Fibroblast of skin of abdomen (primary cell): ENCODE results near the gene TAF6.

Experiments
- DNase-seq: peaks from one replicate; pipeline ENCODE4 v3.0.0-alpha.2; 2013

TAF6 gene

GRCh38 chr7:100065452-100066186 is 53.5 kb downstream of the TAF6 start:
- DNase-seq: peak; percentile 74

DNA sequence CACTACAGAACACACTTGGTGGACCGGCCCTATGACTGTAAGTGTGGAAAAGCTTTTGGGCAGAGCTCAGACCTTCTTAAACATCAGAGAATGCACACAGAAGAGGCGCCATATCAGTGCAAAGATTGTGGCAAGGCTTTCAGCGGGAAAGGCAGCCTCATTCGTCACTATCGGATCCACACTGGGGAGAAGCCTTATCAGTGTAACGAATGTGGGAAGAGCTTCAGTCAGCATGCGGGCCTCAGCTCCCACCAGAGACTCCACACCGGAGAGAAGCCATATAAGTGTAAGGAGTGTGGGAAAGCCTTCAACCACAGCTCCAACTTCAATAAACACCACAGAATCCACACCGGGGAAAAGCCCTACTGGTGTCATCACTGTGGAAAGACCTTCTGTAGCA is 55.0 kb downstream of the TAF6 start:
- DNase-seq: no peak

DNA sequence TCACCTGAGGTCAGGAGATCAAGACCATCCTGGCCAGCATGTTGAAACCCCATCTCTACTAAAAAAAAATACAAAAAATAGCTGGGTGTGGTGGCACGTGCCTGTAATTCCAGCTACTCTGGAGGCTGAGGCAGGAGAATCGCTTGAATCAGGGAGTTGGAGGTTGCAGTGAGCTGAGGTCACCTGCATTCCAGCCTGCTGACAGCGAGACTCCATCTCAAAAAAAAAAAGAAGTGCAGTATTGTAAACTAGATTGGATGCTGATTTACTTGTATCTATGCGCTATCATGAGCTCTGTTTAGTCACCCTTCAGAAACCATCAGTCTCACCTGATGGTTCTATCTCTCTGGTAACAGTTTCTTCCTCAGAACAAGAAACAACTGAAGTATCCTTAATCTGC is 55.8 kb downstream of the TAF6 start:
- no peak for DNase-seq

DNA sequence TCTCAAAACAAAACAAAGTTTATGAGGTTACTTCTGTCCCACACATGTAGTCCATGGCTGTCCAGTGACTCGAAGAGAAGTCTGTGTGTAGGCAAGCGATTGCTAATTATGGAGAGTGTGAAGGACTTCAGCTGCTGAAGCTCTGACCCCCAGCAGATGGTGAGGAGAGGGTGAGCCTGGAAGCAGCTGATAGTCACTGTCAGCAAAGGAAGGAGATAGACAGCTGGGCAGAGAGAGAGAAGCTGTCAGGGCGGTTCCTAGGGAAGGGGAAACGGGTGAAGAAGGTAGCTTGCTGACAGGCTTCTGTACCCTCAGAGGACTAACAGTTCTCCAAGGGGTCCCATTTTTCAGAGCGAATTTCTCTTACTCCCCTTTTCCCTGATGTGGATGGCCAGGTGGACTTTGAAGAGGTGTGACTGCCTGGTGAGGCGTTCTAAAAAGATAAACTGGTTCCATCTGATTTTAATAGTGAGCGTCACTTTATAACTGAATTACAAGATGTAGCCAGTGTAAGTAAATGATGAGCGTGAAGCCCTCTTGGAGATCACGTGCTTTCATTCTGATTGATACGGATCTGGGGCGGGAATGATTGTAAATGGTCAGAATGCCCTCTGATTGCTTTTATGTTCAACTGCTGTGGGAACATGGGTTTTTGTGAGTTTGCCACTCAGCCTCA is 57.5 kb downstream of the TAF6 start:
- no peak for DNase-seq

GRCh38 chr7:100059251-100059739 is 59.9 kb downstream of the TAF6 start:
- DNase-seq: no peak
